ENCODE results near the gene INPP5F.

Gene INPP5F

DNA sequence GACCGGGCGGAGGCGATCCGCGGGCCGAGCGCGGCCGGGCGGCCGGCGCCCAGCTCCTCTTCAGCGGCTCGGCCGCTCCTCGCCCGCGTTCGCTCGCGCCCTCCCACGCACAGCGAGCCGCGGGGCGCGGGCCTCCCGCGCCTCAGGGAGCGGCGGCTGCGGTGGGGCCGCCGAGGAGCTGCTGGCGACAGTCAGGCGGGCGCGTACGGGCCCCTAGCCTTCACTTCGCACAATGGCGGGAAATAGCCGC lies 146.7 kb downstream of the INPP5F start, which contains the start of gene MCMBP:
TSS of gene MCMBP (minus strand) at position 234 of the 250 bp plus-strand sequence. CDS start 259 bp downstream, outside the sequence.
- no peak for DNase-seq

DNA sequence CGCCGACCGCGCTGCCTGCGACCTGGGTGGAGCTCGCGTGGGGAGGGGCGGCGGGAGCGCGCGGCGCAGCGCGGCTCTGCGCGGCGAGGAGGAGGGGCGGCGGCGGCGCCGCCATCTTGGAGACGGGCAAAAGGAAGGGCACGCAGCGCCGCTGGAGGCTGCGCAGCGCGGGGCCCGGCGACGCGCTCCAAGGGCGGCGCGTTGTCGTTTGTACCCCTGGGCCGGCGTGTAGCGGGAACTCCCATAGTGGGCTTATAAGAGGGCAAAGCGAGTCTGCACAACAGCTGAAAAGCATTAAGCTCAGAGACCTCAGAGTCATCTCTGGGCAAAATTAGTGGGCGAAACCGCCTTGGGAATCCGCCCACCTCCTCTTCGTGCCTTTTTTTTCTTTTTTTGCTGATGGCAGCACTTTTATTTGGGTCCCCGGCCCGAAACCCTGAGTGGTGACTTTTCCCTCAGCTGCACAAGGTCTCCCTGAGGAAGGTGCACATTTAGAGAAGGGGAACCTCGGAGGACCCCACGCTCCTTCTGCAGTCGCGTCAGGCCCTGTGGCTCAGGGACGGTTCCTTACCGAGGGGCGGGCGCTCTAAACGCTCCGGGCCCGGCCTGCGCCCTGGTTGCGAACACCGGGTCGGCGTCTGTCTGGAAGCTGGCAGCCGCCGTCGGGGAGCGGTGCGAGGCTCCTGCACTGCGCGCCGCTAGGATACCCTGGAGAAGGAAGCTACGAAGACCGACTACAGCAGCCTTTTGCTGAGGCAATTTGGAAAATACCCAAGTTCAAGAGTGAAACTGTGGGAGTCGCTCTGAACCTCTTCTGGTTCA lies 147.2 kb downstream of the INPP5F start:
- DNase-seq: peak; percentile 92

DNA sequence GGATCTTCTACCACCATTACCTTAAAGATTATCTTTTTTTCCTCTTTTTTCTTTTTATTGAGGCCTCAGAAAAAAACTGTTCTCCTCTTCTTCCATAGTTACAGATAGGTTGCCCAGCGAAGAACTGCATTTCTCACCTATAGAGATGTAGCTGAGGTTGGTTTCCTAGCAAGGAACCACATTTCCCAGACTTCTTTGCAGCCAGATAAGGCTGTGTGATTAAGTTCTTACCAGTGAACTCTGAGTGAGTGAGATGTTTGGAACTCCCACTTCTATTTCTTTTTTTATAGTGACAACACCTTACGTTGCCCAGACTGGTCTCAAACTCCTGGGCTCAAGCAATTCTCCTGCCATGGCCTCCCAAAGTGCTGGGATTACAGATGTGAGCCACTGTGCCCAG lies 152.7 kb downstream of the INPP5F start:
- no peak for DNase-seq
